Limb (tissue), 2 donors: ENCODE measurements around the gene SNRNP35.
"Not testable (repeated sequence)": the region's sequence is repeated elsewhere in the genome, so short reads cannot be mapped to it uniquely, and the experiment has no call there.

Experiments used
- DNase-seq, 2 donors: peaks; one replicate each; pipeline ENCODE4 v3.0.0-alpha.2; 2016; ENCODE audit errors: extremely low spot score in 2 of 2

SNRNP35 gene

GRCh38 chr12:123457980-123458779, at the start of gene SNRNP35:
Gene SNRNP35 (plus strand): TSS chr12:123458139. CDS start chr12:123465541, 7,402 bp downstream.
- DNase-seq = peak; percentile 84 to 89

GRCh38 chr12:123408619-123409018, 49.3 kb upstream of the SNRNP35 start:
- DNase-seq = not testable (repeated sequence)

- not testable (repeated sequence) for DNase-seq
These were observed 48.5 kb upstream of the SNRNP35 start for GRCh38 chr12:123409284-123410040.

GRCh38 chr12:123410041-123410412, 47.9 kb upstream of the SNRNP35 start:
- no peak for DNase-seq

- no peak for DNase-seq
These were observed 36.6 kb upstream of the SNRNP35 start for GRCh38 chr12:123421314-123421713.

- no peak for DNase-seq
These were observed 30.7 kb upstream of the SNRNP35 start for GRCh38 chr12:123427036-123427769.

GRCh38 chr12:123428591-123428990, 29.3 kb upstream of the SNRNP35 start:
- DNase-seq = no peak

GRCh38 chr12:123429101-123429500, 28.8 kb upstream of the SNRNP35 start:
- DNase-seq = not testable (repeated sequence)

GRCh38 chr12:123431951-123432817, 25.8 kb upstream of the SNRNP35 start:
- DNase-seq = not testable (repeated sequence)

- no peak for DNase-seq
These were observed 24.3 kb upstream of the SNRNP35 start for GRCh38 chr12:123433615-123434014.

GRCh38 chr12:123435636-123436016, 22.3 kb upstream of the SNRNP35 start:
- DNase-seq = no peak

GRCh38 chr12:123436017-123436964, 21.6 kb upstream of the SNRNP35 start, which contains the start of gene RILPL2:
Gene RILPL2 (minus strand): TSS chr12:123436684. CDS start chr12:123436420, 264 bp downstream.
- peak; percentile 55 to 87 for DNase-seq

- no peak for DNase-seq
These were observed 16.3 kb upstream of the SNRNP35 start for GRCh38 chr12:123441523-123442164.

- DNase-seq = no peak
These were observed 15.2 kb upstream of the SNRNP35 start for GRCh38 chr12:123442774-123443173.

- no peak for DNase-seq
These were observed 13.6 kb upstream of the SNRNP35 start for GRCh38 chr12:123444092-123445026.

GRCh38 chr12:123445388-123446332, 12.3 kb upstream of the SNRNP35 start:
- DNase-seq = no peak

GRCh38 chr12:123446333-123446713, 11.6 kb upstream of the SNRNP35 start:
- DNase-seq = no peak
